HG03460 (cell line): ENCODE results near the gene KRI1.

Source experiments
- ATAC-seq: cut with Tn5 transposase; IDR thresholded peaks from one replicate; pipeline ENCODE4 v1.9.1; 2021; ENCODE audit not compliant: unreplicated experiment

The KRI1 gene

GRCh38 chr19:10565567-10566407, at the start of gene KRI1:
TSS of gene KRI1 (minus strand) at chr19:10566010. CDS start at chr19:10565999, 11 bp downstream.
- peak; percentile 38 for ATAC-seq

- no peak for ATAC-seq
Observed at GRCh38 chr19:10612499-10613119, 46.8 kb upstream of the KRI1 start.

GRCh38 chr19:10611907-10612306, 46.1 kb upstream of the KRI1 start:
- ATAC-seq: no peak

GRCh38 chr19:10604460-10604980, 38.7 kb upstream of the KRI1 start:
- ATAC-seq: no peak

GRCh38 chr19:10603873-10604459, 38.2 kb upstream of the KRI1 start:
- no peak for ATAC-seq

- ATAC-seq: no peak
Observed at GRCh38 chr19:10603084-10603872, 37.5 kb upstream of the KRI1 start.

- peak; percentile 44 for ATAC-seq
Observed at GRCh38 chr19:10602330-10603083, 36.7 kb upstream of the KRI1 start.

GRCh38 chr19:10601999-10602329, 36.2 kb upstream of the KRI1 start:
- no peak for ATAC-seq

- no peak for ATAC-seq
Observed at GRCh38 chr19:10600149-10600548, 34.3 kb upstream of the KRI1 start.

- peak; percentile 58 for ATAC-seq
Observed at GRCh38 chr19:10593820-10594637, 28.2 kb upstream of the KRI1 start.

GRCh38 chr19:10593148-10593547, 27.3 kb upstream of the KRI1 start:
- ATAC-seq: no peak

- ATAC-seq: no peak
Observed at GRCh38 chr19:10587839-10588150, 22.0 kb upstream of the KRI1 start.

- ATAC-seq: no peak
Observed at GRCh38 chr19:10587022-10587838, 21.4 kb upstream of the KRI1 start, which contains the start of gene AP1M2. TSS of gene AP1M2 (minus strand) at chr19:10587312. CDS start at chr19:10587231, 81 bp downstream.

GRCh38 chr19:10586396-10586795, 20.6 kb upstream of the KRI1 start:
- ATAC-seq: no peak

GRCh38 chr19:10583036-10583776, 17.4 kb upstream of the KRI1 start:
- ATAC-seq: no peak

- ATAC-seq: no peak
Observed at GRCh38 chr19:10582091-10582490, 16.3 kb upstream of the KRI1 start.

GRCh38 chr19:10580979-10581631, 15.3 kb upstream of the KRI1 start:
- no peak for ATAC-seq

- no peak for ATAC-seq
Observed at GRCh38 chr19:10577951-10578350, 12.1 kb upstream of the KRI1 start.
